AML-193 (cell line): ENCODE results near the gene SLC28A1.

Source experiments
- DNase-seq, 2 experiments: peaks; one replicate each; lab custom pipeline; 2025; lab: John Stamatoyannopoulos, UW

The SLC28A1 gene

DNA sequence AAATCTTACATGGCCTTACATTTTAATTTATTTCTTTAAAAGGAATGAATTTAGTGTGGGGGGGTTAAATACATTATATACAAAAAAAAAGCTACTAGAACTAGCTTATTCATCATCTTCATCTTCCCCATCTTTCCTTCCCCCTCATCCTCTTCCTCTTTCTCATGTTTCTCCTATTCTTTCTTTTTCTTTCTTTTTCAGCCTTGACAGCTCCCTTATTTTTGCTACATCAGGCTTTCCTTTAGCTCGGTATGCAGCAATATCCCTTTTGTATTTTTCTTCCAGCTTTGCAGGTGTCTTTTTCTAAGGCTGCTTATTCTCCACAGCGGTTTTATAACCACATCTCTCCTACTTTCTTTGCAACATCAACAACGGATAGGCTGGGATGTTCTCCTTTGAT is 55.9 kb downstream of the SLC28A1 start:
- DNase-seq, result no peak

DNA sequence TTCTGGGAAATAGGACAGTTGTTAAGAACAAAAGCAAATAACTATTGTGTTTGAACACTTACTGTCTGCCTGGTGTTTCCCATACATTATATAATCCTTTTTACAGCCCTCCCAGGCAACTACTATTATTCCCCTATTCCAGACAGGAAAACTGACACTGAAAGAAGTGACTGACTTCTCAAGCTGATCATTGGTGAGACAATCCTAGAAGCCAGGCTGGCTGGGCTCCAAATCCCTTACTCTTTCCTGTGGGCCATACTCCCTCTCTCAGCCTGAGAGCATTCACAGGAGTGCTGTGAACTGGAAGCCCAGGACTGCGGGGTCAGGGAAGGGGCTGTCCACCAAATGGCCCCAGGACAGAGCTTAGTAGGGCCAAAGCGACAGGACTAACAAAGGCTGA is 58.0 kb downstream of the SLC28A1 start:
- no peak for DNase-seq

DNA sequence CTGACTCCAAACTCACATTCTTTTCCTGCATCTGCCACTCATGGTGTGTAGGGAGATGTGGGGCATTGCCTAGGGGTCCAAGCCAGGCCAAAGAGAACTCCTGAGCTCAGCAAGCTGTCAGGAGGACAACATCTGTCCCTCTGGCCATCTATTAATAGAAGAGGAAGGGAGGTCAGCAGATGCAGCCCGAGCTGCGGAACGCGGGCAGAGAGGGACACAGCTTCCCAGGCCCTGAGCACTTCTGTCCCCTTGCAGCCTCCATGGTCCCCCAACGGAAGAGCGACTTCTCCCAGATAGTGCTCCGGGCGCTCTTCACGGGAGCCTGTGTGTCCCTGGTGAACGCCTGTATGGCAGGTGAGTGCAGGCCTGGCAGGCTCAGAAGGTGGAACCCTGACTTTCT is 59.8 kb downstream of the SLC28A1 start:
- DNase-seq, result no peak

DNA sequence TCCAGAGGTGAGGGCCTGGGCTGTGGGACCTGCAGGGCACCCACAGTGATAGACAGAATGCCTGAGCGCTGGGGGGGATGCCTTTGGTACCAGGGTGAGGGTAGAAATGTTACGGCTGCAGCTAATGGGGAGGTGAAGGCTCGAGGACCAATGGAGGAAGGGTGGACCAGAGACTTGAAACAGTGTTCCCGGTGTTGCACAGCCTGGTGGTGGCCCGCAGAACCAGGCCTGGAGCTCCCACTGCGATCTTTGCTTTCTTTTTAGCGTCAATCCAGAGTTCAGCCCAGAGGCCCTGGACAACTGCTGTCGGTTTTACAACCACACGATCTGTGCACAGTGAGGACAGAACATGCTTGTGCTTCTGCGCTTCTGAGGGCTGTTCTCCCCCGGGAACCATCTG is 60.4 kb downstream of the SLC28A1 start:
- DNase-seq, result no peak

GRCh38 chr15:84946772-84947489 is 62.5 kb downstream of the SLC28A1 start:
- no peak for DNase-seq

DNA sequence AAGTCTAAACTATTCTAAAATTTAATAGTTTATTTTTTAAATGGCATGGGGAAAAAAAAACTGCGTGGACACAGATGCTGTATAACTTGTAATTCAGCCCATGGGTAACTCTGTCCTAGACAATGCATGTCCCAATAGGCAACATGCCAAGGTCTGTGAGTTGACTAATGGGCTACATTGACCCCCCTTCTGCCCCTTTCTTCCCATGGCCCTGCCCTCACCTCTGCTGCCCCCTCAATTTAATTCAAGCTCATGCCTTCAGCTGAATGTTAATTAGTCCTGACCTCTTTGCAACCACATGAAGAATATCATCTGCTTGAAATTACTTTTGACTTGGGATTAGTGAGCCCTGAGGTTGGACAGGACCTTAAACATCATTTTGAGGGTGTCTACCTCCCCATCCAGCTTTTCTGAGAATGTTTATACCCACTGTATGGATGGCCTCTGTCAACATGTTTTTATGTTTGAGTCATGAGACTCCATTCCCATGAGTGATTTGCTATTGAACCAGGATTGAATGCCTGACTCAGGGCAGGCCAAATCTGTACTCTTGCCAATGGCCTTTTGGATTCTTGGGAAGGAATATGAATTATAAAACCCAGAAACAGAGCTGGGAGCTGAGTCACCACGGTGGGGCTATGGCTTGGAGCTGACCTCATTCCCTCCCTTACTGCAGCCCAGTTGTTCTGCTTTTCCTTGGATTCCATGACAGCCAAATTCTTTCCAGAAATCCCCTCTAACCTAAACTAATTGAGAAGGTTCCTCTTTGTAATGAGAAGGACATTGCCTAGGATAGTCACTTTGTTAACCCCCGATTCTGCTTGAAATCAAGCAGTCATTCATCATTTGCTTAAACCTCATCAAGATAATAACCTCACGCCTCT is 63.7 kb downstream of the SLC28A1 start:
- no peak for DNase-seq

- no peak for DNase-seq
Observed at GRCh38 chr15:84949043-84949442, 64.6 kb downstream of the SLC28A1 start.

DNA sequence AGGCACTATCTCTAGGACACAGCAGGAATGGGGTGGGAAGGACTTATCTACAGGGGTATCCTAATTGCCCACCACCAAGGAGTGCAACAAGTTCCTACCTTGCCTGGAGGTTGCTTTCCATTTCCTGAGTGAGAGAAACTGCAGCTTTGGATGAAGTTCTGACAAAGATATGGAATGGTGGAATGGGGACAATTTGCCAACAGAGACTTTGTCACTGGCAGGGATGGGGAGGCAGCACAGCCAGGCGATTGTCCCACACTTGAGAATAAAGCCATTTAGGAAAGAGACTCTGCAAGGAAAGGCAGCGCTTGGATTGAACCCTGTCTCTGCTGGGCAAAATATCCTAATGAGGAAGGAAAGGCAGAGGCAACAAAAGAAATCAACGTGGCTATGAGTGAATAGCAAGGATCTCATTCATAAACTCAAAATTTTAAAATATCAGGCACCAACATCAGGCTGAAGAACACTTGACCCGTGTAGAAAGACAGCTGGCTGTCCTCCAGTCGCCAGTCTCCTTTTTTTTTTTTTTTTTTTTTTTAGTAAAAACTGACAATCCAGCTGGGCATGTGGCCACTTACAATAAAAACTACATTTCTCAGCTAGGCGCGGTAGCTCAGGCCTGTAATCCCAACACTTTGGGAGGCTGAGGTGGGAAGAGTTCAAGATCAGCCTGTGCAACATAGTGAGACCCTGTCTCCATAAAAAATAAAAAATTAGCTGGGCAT is 65.5 kb downstream of the SLC28A1 start:
- DNase-seq, result no peak

DNA sequence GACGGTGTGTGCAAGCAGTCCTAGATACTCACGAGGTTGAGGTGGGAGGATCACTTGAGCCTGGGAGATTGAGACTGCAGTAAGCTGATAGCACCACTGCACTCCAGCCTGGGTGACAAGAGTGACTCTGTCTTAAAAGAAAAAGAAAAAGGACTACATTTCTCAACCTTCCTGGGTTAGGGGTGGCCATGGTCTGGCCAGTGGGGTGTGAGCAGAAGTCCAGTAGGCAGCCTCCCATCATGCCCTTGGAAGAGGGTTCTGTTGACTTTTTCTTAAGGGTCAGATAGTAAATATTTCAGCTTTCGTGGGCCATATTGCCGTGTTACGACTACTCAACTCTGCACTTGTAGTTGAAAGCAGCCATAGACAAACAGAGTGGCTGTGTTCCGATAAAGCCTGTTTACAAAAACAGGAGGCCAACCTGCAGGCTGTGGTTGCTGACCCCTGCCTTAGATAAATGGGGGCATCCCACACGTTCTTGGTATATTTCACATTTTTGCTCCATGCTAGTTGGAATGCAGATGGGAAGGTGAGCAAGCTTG is 66.2 kb downstream of the SLC28A1 start:
- DNase-seq, result no peak

DNA sequence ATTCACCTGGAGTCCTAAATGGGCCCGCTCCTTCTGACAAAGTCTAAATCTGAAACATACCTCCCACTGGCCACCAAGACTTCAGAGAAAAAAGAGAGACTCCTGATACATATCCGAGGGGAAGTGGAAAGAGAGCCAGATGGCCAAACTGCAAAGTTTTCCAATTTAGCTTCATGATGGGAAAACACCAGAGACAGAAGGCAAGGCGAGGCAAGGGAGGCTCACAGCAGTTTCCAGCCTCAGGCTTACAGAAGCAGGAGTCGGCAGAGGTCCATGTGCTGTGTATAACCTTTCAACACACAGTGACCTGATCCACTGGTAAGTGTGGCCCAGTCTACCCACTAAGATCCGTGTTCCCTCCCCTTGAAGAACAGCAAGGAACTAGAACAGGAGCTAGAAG is 67.3 kb downstream of the SLC28A1 start:
- DNase-seq, result no peak

GRCh38 chr15:84953136-84953535 is 68.7 kb downstream of the SLC28A1 start:
- DNase-seq, result no peak

GRCh38 chr15:84953726-84954125 is 69.3 kb downstream of the SLC28A1 start:
- no peak for DNase-seq

DNA sequence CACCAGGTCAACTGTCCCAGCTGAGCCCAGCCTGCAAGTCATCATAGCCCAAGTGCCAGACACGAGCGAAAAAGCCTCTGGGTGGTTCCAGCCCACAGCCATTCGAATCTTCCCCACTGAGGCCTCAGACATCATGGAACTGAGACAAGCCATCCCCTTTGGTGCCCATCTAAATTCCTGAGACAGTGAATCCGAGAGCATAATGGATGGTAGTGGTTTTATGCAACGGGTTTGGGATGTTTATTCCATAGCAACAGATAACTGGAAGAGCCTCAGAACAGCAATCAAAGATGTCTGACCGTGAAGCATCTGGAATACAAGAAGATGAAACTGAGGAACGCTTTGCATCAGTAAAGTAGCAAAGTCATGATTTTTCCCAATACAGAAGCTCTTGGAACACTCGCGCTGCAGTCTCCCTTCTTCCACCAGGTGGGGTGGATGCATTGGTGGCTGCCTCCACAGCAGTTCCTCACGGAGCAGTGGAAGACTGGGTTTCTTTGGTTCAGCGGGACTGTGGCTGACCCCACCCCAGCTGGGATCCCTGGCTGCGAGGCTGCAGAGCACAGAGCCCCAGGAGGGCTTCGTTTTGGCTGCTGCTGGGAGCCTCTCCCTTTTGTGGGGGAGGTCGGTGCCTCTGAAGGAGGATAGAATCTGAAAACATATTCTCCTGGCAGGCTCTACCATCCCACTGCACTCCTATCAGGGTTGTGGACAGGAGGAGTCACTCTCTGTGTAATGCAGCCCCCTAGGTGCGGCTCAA is 70.8 kb downstream of the SLC28A1 start:
- peak in 1 of 2 experiments; percentile 7 for DNase-seq

- DNase-seq, result no peak
Observed at GRCh38 chr15:84956199-84956598, 71.7 kb downstream of the SLC28A1 start.

GRCh38 chr15:84960391-84961113 is 76.1 kb downstream of the SLC28A1 start:
- DNase-seq, result no peak

GRCh38 chr15:84961114-84961452 is 76.6 kb downstream of the SLC28A1 start:
- no peak for DNase-seq

GRCh38 chr15:84961707-84962106 is 77.2 kb downstream of the SLC28A1 start:
- DNase-seq, result no peak

DNA sequence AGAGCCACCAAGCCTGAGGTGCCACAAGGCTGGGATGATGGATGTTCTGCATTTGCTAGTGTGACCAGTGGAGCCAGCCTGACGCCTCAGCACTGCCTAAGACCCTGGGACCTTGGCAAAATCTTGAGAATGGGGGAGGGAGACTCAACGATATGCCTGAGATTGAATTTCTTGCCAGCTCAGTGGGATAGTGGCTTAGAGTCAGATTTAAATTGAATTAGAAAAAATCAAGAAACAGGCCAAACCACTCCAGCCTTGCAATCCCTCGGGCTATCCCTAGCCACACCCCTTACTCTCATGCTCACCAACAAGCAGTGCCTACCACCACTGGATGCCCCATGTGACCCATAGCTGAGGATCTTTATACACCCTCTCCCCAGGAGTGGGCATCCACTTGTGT is 78.5 kb downstream of the SLC28A1 start:
- no peak for DNase-seq

- DNase-seq, result no peak
Observed at GRCh38 chr15:84967380-84967779, 82.9 kb downstream of the SLC28A1 start.

DNA sequence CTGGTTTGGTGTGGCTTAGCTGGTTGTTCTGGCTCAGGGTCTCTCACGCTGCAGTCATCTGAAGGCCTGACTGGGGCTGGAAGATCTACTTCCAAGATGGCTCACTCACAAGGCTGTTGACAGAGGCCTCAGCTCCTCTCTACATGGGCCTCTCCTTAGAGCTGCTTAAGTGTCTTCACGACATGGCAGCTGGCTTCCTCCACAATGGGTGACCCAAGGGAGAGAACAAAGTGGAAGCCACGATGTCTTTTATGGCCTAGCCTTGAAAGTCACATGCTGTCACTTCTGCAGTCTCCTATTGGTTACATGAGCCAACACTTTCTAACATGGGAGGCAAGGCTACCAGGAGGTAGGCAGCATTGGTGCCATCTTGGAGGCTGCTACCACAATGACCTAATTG is 83.8 kb downstream of the SLC28A1 start:
- no peak for DNase-seq

DNA sequence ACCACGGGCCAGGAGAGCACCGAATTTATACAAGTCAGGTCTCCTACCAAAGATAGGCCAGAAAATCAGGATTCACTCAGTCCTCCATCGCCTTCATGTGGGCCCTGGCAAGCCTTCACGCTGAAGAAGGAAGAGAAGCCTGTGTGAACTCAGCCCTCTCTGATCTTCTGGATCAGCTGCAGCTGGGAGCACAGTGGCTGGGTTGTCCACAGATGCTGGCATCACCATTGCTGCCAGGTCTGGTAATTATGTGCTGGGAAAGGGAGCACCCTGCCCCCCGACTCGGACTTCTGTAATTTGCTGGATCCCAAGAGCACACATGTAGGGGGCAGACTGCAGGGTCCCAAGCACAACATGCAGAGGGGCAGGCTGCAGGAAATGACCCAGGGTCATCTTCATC is 84.8 kb downstream of the SLC28A1 start:
- DNase-seq, result no peak
